Loucy (cell line): Measurements from ENCODE around the gene SERPINA5.

Experiments
- CTCF ChIP-seq: fragments of 200-600 bp; sonication (generic); conservative IDR thresholded peaks from 2 replicates; pipeline ENCODE4 v1.5.1; 2014; ENCODE audit warnings: mild to moderate bottlenecking, antibody characterized with exemption, low read length
- EZH2phosphoT487 ChIP-seq: fragments of 200-600 bp; IDR thresholded peaks from 2 replicates; pipeline ENCODE4 v1.6.1; 2018; ENCODE audit warnings: antibody characterized with exemption, mild to moderate bottlenecking, moderate library complexity, borderline replicate concordance

- TF ChIP-seq CTCF (no peak), EZH2phosphoT487 (no peak)
These were observed 40.3 kb downstream of the SERPINA5 start for GRCh38 chr14:94621358-94622134.
